HG03342 (cell line): Measurements from ENCODE around the gene FMO4.
"Not testable (repeated sequence)": the region's sequence is repeated elsewhere in the genome, so short reads cannot be mapped to it uniquely, and the experiment has no call there.

Source experiments
- ATAC-seq: cut with Tn5 transposase; IDR thresholded peaks from one replicate; pipeline ENCODE4 v1.9.1; 2021; ENCODE audit warnings: mild to moderate bottlenecking, moderate library complexity; ENCODE audit not compliant: unreplicated experiment

Gene FMO4

DNA sequence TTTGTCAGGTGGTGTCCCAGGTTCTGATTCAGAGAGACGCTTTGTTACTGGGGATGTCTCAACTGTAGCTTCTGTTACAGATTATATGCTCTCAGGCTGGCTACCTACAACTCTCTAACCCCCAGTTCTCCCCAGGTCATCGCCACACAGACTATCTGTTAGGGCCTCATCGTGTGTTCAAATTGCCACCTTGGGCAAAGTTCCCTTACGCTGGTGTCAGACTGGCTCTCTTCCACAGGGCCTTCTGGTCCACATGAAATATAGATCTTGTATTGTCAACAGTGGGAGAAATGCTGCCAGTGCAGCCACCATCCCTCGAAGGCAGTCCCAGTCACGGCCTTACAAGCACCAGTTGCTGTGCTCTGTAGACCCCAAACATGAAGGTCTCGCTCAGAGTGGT, 15.3 kb downstream of the FMO4 start:
- ATAC-seq, result no peak

DNA sequence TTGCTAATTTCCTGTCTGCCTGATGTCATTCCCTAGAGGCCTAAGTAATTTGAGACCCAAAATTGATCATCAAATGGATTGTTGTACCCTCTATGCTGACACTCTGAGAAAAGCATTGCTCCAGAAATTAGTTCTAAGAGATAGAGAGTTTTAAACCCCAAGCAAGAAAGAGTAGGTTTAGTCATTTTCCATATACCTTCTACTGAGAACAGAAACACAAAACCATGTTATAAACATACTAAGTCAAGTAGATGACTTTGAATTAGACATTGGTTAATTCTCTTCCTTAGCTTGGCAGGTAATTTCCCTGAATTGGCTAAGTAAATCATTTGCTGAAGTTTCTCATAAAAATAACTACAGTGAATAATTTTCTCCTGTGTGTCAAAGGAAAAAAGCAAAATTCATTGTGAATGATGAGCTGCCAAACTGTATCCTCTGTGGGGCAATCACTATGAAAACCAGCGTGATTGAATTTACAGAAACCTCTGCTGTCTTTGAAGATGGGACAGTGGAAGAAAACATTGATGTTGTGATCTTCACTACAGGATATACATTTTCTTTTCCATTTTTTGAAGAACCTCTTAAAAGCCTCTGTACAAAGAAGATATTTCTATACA, 20.1 kb downstream of the FMO4 start:
- no peak for ATAC-seq

DNA sequence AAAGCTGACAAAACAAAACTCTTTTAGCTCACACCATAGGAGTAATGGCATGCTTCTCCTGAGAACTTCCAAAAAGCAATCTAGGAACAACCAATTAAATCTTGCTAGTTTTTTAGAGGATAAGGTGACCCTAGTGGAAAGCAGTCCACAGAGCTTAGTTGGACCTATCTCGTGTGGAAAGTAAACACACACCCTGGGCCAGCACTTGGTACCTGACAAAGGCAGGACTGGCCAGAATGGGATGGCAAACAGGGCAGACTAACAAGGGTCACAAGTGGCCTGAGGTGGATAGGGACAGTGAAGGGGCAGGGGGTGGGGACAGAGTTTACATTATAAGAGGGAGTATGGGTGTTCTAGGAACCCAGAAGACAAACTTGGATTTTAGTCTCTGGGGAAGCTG, 22.0 kb downstream of the FMO4 start:
- no peak for ATAC-seq

DNA sequence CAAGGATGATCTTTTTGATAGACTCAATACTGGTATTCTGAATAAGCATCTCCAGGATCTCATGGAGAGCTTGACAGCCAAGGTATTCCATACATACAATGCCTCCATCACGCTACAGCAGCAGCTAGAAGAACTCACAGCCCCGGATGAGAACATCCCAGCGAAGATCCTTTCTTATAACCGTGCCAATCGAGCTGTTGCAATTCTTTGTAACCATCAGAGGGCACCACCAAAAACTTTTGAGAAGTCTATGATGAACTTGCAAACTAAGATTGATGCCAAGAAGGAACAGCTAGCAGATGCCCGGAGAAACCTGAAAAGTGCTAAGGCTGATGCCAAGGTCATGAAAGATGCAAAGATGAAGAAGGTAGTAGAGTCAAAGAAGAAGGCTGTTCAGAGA, 25.4 kb downstream of the FMO4 start:
- ATAC-seq, result not testable (repeated sequence)

DNA sequence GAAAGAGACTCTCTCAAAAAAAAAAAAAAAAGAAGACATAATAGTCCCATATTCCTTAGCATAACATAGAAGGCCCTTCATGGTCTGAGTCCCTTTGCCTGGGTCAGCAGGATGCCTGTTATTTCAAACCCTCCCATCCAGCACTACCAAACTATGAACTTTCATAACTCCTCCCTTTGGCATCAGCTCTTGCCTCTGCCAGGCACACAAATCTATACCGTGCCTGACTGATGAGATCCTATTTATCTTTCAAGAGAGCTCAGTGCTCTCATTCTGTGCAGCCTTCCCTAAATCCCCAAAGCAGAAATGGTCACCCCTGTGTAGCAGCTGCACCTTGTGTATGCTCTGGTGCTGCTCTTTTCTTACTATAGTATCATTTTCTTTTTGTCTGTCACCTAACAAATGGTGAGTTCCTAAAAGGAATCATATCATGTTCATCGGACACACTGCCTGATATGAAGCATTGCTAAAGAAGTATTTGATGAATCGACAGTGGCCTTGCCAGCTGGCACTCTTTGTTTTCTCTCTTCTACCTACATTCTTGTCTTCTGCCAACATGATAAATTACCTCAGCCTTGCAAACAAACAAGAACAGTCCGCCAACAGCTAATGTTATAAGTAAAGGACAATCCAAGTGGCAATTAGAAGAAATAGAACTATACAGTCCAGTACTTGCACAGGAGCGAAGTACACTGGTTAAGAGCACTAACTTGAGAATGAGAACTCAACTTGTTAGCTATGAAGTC, 29.9 kb downstream of the FMO4 start:
- no peak for ATAC-seq

DNA sequence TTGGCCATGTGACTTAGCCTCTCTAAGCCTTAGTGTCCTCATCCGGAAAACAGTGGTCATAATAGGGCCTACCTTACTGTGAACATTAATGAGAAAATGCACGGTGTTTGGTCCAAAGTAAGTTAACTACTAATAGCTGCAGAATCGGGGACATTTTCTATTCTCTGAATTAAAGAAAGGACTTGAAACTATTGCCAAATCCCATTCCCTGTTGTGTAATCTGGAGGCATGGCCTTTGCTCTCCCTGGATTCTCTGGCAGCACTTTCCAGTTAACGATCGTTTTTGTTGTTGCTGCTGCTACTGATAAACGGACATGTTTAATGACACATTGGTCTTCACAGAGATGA, 30.5 kb downstream of the FMO4 start:
- no peak for ATAC-seq

DNA sequence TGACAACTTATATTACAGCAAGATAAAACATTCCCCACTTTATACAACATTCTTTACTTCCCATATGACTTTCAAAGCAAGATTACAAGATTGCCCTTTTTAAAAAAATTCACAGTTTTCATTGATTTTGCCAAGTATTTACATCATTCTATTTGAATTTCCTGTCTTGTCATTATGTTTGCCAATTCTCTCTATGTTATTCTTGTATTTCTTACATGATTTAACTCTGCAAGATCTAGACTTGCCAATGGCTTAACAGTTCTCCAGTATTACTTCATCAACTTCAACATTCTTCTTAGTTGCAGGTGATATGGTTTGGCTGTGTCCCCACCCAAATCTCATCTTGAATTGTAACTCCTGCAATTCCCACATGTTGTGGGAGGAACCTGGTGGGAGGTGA, 31.6 kb downstream of the FMO4 start:
- ATAC-seq, result no peak

DNA sequence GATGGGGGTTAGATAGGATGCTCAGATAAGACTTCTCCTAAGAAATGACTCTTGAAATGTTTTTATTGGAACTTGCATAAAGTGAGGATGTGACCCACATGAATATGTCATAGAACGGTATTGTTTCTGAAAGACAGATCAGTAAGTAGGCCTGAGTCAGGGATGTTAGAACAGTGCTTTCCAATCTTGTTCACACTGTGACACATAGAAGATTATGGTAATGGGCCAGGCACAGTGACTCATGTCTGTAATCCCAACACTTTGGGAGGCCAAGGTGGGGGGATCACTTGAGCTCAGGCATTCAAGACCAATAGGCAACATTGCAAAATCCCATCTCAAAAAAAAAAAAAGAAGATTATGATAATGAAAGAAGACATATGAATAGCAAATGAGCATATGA, 32.9 kb downstream of the FMO4 start:
- ATAC-seq, result no peak

DNA sequence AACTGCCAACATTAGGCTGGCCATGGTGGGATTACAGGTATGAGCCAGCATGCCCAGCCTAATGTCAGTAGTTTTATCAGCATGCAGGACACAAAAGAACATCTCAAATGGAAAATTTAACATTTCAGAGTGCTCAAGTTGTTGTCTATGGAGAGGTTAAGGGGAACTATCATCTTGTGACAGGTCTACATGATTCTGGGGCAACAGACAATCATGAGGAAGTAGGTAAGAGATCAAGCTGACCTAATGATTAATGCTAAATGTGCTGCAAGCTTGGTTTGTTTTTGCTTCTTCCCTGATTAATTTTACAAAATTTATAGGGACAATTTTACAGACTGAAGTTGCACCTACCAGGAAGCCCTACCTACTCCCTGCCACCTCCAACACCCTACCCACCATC, 36.6 kb downstream of the FMO4 start:
- ATAC-seq, result no peak

DNA sequence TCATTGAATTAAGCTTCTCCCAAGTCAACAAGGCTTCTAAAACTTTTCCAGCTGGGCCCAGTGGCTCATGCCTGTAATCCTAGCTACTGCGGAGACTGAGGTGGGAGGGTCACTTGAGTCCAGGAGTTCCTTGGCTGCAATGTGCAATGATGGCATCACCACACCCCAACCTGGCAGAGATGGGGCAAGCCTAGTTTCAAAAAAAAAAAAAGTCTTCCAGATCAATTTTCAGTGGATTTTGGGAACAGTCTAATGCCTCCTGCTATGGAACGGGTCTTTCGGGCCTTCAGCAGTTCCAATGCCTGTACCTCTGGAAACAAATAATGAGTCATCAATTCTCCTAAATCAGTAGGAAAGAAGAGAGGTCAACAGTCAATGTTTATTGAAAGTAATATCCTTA, 38.0 kb downstream of the FMO4 start:
- no peak for ATAC-seq

DNA sequence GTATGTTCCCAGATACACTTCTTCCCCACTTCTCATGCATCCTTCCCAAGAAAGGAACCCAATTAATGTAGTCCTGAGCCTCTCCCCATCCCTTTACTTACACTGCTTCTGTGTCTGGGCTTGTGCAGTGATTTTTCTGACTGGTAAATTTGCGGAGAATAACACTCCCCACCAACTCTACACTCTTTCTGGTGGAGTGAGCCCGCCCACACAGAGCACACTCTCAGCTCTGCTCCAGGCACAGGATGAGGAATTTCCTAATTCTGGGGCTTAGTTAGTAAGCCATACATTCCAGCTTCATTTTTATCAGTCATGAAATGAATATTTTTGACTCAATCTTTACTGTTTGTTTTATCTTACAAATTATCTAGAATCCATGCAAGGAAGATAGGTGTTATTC, 38.6 kb downstream of the FMO4 start:
- no peak for ATAC-seq

DNA sequence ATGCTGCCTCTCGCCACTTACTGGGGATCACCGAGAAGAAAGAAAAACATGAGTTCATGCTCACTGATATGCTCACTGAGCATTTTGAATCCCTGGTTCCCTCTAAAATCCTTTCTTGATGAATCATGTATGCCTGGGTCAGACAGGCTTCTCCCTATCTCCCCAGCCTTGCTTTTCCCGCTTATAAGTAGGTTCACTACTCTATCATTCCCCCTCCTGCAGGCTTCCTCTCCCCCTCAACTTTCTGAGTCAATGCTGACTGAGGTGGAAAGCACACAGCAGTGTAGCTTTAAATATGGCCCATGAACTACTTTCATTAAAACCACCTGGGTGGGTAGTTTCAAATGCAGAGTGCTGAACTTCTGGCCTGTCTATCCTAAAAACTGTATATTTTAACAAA, 41.7 kb downstream of the FMO4 start:
- ATAC-seq, result no peak

DNA sequence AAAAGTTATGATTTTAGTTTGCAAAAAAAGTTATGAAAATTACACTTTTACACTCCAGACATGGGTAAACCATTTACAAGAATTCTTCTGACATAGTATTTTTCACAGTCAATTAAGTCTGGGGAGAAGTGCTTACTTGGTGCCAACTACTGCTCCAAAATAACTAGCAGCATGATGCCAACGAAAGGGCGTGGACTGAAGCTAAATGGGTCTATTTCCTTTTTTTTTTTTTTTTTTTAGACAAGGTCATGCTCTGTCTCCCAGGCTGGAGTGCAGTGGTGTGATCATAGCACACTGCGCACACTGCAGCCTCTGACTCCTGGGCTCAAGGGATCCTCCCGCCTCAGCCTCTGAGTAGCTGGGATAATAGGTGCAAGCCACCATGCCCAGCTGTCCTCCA, 43.2 kb downstream of the FMO4 start:
- no peak for ATAC-seq

DNA sequence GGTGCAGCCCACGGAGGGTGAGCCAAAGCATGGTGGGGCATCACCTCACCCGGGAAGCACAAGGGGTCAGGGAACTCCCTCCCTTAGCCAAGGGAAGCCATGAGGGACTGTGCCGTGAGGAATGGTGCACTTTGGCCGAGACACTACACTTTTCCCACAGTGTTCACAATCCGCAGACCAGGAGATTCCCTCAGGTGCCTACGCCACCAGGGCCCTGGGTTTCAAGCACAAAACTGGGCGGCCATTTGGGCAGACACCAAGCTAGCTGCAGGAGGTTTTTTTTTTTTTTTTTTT, 45.3 kb downstream of the FMO4 start:
- ATAC-seq, result not testable (repeated sequence)

DNA sequence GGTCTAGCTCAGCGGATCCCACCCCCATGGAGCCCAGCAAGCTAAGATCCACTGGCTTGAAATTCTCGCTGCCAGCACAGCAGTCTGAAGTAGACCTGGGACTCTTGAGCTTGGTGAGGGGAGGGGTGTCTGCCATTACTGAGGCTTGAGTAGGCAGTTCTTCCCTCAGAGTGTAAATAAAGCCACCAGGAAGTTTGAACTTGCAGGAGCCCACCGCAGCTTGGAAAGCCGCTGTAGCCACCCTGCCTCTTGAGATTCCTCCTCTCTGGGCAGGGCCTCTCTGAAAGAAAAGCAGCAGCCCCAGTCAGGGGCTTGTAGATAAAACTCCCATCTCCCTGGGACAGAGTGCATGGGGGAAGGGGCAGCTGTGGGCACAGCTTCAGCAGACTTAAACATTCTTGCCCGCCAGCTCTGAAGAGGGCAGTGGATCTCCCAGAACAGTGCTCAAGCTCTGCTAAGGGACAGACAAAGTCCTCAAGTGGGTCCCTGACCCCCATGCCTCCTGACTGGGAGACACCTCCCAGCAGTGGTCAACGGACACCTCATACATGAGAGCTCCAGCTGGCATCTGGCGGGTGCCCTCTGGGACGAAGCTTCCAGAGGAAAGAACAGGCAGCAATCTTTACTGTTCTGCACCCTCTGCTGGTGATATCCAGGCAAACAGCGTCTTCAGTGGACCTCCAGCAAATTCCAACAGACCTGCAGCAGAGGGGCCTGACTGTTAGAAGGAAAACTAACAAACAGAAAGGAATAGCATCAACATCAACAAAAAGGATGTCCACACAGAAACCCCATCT, 45.9 kb downstream of the FMO4 start:
- not testable (repeated sequence) for ATAC-seq

DNA sequence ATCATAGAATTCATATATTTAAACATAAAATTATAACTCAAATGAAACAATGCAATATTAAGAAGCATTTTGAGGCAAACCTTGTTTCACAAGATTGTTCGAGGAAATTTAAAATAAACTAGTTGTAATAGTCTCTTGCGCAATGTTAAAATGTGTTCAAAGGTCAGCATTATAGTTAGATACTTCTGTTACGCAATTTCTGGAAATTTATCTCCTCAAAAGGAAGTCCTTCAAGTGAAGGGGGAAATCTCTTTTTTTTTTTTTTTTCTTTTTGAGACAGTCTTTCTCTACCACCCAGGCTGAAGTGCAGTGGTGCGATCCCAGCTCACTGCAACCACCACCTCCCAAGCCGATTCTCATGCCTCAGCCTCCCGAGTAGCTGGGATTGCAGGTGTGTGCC, 52.1 kb downstream of the FMO4 start:
- no peak for ATAC-seq

DNA sequence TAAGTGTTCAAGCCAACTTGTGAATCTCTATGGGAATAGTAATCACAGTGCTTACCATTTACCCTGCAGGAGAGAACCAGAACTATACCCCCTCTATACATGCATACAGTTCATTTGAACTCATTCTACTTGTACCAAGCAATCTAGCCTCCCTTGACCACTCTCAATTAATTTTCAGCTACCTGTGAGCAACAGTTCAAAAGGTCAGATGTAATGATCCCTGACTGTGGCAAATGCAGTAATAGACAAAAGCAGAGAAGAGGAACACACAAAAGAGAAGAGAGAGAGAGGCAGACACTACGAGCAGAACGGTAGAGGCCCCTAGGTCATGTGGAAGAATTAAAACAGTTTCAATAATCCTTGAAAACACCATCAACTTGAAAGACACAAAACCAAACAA, 52.8 kb downstream of the FMO4 start:
- no peak for ATAC-seq

DNA sequence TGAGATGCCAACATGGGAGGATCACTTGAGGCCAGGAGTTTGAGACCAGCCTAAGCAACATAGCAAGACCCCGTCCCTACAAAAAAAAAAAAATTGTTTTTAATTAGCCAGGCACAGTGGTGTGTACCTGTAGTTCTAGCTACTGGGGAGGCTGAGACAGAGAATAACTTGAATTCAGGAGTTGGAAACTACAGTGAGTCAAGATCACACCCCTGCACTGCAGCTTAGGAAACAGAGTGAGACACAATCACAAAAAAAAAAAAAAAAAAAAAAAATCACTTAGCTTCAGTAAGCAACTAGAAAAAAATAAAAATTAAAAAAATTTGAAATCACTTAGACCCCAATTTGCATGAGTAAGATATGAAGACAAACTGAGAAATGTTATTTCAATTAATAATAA, 53.5 kb downstream of the FMO4 start:
- no peak for ATAC-seq

DNA sequence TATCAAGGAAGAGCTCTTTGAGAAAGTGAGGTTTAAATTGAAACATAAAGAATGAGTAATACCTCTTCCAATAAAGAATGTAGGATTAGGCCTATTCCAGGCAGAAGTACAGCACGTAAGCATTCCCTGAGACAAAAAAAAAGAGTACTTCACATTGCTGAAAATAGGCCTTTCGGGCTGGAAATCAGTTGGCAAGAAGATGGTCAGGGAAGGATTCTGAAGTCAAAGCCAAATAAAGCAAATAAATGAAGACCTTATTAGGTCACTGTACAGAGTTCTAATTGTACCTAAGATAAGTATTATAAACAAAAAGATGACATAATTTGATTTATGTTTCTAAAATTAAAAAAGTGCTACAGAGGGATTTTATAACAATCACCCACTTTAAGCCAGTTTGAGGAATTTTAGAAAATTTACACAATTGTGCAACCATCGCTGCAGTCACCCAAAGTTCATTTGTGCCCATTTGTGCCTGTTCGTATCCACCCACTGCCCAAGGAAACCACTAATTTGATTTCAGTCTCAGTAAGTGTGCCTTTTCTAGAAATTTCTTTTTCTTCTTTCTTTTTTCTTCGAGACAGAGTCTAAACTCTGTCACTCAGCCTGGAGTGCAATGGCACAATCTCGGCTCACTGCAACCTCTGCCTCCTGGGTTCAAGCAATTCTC, 58.6 kb downstream of the FMO4 start:
- ATAC-seq, result no peak

DNA sequence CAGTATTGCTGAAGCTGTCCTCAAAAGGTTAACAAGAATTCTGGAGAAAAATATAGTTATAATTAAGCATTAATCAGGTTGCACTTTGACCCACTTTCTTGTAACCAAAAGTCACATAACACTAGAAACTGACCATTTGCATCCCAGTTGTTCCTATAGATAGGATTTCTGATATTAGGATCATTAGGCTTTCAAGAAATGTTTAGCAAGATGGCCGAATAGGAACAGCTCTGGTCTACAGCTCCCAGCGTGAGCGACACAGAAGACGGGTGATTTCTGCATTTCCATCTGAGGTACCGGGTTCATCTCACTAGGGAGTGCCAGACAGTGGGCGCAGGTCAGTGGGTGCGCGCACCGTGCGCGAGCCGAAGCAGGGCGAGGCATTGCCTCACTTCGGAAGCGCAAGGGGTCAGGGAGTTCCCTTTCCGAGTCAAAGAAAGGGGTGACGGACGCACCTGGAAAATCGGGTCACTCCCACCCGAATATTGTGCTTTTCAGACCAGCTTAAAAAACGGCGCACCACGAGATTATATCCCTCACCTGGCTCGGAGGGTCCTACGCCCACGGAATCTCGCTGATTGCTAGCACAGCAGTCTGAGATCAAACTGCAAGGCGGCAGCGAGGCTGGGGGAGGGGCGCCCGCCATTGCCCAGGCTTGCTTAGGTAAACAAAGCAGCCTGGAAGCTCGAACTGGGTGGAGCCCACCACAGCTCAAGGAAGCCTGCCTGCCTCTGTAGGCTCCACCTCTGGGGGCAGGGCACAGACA, 59.6 kb downstream of the FMO4 start:
- ATAC-seq, result not testable (repeated sequence)

DNA sequence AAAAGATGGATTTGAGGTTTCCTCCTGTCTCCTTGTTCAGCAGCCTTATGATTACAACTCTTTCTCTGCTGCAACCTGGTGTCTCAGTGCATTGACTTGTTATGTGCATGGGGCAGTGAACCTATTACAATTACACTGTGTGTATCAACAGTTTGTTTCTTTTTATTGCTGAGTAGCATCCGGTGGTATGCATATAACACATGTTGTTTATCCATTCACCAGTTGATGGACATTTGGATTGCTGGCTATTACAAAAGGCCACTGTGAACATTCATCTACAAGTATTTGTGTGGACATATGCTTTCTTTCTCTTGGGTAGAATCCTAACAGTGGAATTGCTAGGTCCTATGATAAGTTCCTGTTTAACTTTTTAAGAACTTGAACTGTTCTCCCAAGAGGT, 65.9 kb downstream of the FMO4 start:
- no peak for ATAC-seq
